NCI-H146 treated with DMSO at 0.1 percent for 48 hours (cell line): ENCODE measurements around the gene PRMT5.

Source experiments
- DNase-seq: peaks from one replicate; lab custom pipeline; 2025; ENCODE audit not compliant: unreplicated experiment; lab: John Stamatoyannopoulos, UW

The PRMT5 gene

DNA sequence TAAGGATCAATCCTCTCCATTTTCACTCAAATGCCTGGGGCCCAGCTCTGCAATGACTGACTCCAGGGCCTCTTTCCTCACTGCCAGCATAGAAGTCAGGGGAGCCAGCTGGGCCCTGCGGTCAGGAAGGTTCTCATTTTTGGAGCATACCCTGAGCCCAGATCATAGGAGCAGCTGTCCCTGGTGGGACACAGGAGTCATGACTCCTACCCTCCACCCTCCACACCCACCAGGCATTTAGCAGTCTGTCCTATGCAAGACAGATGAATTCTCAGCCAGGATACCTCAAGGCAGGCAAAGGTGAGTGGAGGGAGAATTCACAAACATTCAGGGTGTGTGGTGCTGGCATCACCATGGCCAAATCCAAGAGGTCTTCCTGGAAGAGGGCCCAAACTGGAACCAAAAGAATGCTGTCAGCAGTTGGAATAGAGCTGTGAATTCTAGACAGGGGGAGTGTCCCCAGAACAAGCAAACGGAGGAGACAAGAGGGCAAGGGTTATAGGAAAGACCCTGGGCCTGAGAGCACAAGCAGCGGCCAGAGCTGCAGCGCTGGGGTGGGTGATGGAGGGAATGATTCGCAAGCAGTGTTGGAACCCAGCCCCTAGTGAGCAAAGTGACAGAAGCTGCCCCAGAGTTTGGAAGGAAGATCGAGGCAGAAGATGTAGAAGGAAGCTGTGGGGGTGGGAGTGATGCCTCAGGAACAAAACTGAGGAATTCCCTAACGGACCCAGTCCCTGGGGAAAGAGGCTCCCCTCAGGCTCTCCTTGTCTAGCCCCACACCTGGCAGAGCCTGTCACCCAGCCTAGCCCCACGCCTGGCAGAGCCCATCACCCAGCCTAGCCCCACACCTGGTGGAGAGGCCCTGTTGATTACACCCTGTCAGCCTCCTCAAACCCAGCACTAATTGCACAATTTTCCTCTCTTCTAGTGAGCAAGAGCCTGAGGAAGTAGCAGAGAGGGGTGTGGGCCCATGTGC lies 50.6 kb downstream of the PRMT5 start:
- DNase-seq: no peak

- DNase-seq: no peak
Measured at GRCh38 chr14:22877000-22877501, 52.1 kb downstream of the PRMT5 start.

DNA sequence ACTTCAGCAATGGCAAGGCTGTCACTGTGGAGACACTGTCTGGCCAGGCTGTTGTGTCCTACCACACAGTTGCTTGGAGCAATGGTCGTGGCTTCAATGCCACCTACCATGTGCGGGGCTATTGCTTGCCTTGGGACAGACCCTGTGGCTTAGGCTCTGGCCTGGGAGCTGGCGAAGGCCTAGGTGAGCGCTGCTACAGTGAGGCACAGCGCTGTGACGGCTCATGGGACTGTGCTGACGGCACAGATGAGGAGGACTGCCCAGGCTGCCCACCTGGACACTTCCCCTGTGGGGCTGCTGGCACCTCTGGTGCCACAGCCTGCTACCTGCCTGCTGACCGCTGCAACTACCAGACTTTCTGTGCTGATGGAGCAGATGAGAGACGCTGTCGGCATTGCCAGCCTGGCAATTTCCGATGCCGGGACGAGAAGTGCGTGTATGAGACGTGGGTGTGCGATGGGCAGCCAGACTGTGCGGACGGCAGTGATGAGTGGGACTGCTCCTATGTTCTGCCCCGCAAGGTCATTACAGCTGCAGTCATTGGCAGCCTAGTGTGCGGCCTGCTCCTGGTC lies 53.3 kb downstream of the PRMT5 start:
- DNase-seq: no peak

GRCh38 chr14:22875003-22875747 lies 54.0 kb downstream of the PRMT5 start:
- no peak for DNase-seq

DNA sequence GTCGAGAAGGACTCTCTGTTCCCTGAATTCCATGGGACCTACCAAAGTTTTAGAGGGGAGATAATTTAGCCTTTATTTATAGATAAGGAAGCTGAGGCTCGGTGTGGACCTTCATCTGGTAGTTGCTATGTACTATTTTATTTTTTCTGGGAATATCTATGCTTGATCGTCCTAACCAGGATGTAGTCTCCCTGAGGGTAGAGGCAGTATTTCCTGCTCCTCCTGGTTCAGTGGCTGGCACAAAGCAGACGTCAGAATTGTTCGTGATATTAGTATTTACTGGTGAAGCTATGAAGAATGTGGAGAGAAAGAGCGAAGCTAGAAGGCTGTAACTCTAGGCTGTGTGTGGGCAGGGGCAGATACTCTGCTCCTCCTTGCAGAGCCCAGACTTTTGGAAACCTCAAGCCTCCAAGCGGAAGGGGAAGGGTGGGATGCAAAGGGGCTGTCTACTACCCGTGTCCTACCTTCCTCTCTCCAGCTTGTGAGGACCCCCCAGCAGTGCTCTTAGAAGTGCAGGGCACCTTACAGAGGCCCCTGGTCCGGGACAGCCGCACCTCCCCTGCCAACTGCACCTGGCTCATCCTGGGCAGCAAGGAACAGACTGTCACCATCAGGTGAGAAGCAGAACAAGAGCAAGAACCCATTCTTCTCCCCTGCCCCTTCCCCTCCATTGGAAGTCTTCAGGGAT lies 56.2 kb downstream of the PRMT5 start:
- DNase-seq: no peak

DNA sequence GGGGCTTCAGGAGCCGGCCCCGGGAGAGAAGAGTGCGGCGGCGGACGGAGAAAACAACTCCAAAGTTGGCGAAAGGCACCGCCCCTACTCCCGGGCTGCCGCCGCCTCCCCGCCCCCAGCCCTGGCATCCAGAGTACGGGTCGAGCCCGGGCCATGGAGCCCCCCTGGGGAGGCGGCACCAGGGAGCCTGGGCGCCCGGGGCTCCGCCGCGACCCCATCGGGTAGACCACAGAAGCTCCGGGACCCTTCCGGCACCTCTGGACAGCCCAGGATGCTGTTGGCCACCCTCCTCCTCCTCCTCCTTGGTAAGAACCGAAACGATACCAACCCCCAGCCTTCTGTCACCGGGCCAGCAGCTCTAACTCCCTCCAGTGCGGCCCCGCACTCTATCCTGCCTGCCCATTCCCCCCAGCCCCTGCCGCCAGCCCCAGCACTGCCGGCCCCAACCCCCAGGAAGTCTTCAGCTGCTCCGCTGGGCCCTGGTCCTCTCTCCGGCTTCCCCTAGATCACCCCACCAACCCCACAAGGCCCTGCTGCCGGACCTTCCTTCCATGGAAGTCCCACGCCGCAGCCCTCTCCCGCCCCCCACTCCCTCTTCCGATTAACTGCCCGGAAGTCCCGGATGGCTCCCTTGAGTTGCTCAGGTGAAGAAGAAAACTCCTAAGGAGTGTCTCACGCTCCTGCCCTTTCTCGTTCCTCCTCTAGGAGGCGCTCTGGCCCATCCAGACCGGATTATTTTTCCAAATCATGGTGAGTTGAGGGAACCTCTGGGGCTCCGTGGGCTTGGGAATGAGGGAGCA lies 56.9 kb downstream of the PRMT5 start:
- peak; percentile 60 for DNase-seq

DNA sequence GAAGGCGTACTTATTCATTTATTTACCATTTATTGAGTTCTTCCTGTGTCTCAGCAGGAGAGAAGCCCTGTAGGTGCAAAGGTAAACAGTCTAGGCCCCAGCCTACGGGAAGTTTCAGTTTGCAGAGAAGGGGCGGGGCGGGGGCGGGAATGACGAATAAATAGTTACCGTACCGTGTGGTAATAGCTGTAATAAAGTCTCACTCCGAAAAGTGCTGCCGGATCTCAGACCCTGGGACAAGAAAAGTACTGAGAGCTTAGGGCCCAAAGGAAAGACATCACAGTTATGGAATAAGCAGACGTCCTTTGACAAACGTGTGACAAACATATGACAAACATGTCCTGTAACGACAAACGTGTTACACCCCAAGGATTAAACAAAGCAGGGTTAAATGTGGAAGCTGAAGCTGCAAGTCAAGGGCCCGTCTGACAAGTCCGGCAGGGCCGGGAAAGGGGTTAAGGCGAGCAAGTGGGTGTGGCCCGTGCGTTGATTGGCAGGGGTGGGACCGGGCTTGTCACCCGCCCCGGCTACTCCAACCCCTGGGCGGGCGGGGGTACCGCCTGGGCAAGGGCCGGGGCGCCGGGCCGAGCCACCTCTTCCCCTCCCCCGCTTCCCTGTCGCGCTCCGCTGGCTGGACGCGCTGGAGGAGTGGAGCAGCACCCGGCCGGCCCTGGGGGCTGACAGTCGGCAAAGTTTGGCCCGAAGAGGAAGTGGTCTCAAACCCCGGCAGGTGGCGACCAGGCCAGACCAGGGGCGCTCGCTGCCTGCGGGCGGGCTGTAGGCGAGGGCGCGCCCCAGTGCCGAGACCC lies 57.7 kb downstream of the PRMT5 start, which contains the start of gene LRP10:
LRP10 (plus strand) TSS at position 517 of the 809 bp plus-strand sequence. CDS start 564 bp downstream, outside the sequence.
- peak; percentile 74 for DNase-seq

DNA sequence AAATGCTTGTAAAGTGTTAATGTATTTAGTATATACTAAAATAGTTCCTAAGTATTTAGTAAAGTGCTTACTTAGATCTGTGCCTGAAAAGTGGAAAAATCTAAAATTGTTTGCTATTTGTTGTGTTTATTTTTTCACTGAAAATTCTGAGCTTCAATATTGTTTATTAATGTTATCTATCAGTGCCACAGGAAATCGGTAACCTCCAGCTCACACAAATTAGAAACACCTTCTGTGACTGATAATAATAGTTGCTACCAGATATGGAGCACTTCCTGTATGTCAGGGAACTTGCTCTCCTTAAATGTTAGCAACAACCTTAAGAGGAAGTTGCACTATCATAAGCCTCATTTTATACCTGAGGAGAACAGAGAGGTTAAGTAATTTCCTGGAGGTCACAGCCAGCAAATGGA lies 58.4 kb downstream of the PRMT5 start:
- DNase-seq: no peak
